ENCODE measurements around the gene SP9. TPM values are rescaled to one million over a fixed set of nuclear protein-coding genes. Genes with fewer than 3 reads are reported as not detected.
"Not testable (repeated sequence)": the region's sequence is repeated elsewhere in the genome, so short reads cannot be mapped to it uniquely, and the experiment has no call there.

Gene SP9
- total RNA-seq, 2 experiments from 2014 or later: not detected

GRCh38 chr2:174353004-174353403 is 18.2 kb downstream of the SP9 start:
- POLR2A ChIA-PET: no interaction called here
- Mint-ChIP-seq H3K9me3 (ENCODE audit: low read depth) (no peaks in the 10 kb centered on the region), H3K4me3 (no peak overlapping the region), H3K4me1 (no peaks in the 10 kb centered on the region), H3K27me3 (no peaks in the 10 kb centered on the region), H3K27ac (no peak overlapping the region), H3K36me3 (ENCODE audit: low read depth) (peaks cover 14% of the 10 kb centered on the region)
- intact Hi-C loops (cut with DNase I, micrococcal nuclease): no loop called here
- ATAC-seq (no peak), DNase-seq (no peak)
- CTCF ChIA-PET: interaction anchor here (0.6 kb wide), 1 partner anchor 148 kb away, joined by 3 read pairs; no protein-coding TSS in a partner anchor

- Mint-ChIP-seq H3K4me1 (no peaks in the 10 kb centered on the region), H3K4me3 (no peak overlapping the region), H3K27me3 (no peaks in the 10 kb centered on the region), H3K9me3 (ENCODE audit: low read depth) (no peaks in the 10 kb centered on the region), H3K27ac (no peak overlapping the region), H3K36me3 (ENCODE audit: low read depth) (peaks cover 16% of the 10 kb centered on the region)
- ChIA-PET POLR2A (no interaction called here), CTCF (no interaction called here)
- intact Hi-C loops (cut with DNase I, micrococcal nuclease): no loop called here
- ATAC-seq (no peak), DNase-seq (no peak)
Observed at GRCh38 chr2:174356347-174356746, 21.6 kb downstream of the SP9 start.

- POLR2A ChIA-PET; H3K27ac Mint-ChIP-seq; H3K27me3 Mint-ChIP-seq; ATAC-seq; CTCF ChIA-PET; H3K9me3 Mint-ChIP-seq (ENCODE audit: low read depth); intact Hi-C loops (cut with DNase I, micrococcal nuclease); DNase-seq; H3K4me1 Mint-ChIP-seq; H3K4me3 Mint-ChIP-seq: not testable (repeated sequence)
- peaks cover 38% of the 10 kb centered on the region for H3K36me3 Mint-ChIP-seq (ENCODE audit: low read depth)
Observed at GRCh38 chr2:174359663-174360062, 24.9 kb downstream of the SP9 start.

- ChIA-PET CTCF (interaction anchor here (0.7 kb wide), 1 partner anchor 11 kb away, joined by 4 read pairs; no protein-coding TSS in a partner anchor), POLR2A (no interaction called here)
- no peak overlapping the region for H3K4me3 Mint-ChIP-seq
- intact Hi-C loops (cut with DNase I, micrococcal nuclease): no loop called here
- no peaks in the 10 kb centered on the region for H3K27me3 Mint-ChIP-seq
- no peak overlapping the region for H3K27ac Mint-ChIP-seq
- peaks cover 8% of the 10 kb centered on the region for H3K9me3 Mint-ChIP-seq (ENCODE audit: low read depth)
- peaks cover 60% of the 10 kb centered on the region for H3K36me3 Mint-ChIP-seq (ENCODE audit: low read depth)
- no peaks in the 10 kb centered on the region for H3K4me1 Mint-ChIP-seq
- DNase-seq (no peak), ATAC-seq (no peak)
Observed at GRCh38 chr2:174362949-174363348, 28.2 kb downstream of the SP9 start.

DNA sequence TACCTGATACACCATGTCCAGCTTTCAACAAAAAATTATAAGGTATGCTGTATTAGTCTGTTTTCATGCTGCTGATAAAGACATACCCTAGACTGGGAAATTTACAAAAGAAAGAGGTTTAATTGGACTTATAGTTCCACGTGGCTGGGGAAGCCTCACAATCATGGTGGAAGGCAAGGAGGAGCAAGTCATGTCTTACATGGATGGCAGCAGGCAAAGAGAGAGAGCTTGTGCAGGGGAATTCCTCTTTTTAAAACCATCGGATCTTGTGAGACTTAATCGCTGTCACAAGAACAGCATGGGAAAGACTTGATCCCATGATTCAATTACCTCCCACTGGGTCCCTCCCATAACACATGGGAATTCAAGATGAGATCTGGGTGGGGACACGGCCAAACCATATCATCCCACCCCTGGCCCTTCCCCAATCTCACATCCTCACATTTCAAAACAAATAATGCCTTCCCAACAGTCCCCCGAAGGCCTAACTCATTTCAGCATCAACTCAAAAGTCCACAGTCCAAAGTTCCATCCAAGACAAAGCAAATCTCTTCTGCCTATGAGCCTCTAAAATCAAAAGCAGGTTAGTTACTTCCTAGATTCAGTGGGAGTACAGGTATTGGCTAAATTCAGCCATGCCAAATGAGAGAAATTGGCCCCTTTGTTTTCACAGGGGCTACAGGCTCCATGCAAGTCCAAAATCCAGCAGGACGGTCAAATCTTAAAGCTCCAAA is 28.9 kb downstream of the SP9 start:
- DNase-seq; H3K9me3 Mint-ChIP-seq (ENCODE audit: low read depth); H3K4me3 Mint-ChIP-seq; ATAC-seq; intact Hi-C loops (cut with DNase I, micrococcal nuclease); H3K27ac Mint-ChIP-seq; POLR2A ChIA-PET; H3K4me1 Mint-ChIP-seq; H3K27me3 Mint-ChIP-seq; CTCF ChIA-PET: not testable (repeated sequence)
- H3K36me3 Mint-ChIP-seq (ENCODE audit: low read depth): peaks cover 67% of the 10 kb centered on the region

DNA sequence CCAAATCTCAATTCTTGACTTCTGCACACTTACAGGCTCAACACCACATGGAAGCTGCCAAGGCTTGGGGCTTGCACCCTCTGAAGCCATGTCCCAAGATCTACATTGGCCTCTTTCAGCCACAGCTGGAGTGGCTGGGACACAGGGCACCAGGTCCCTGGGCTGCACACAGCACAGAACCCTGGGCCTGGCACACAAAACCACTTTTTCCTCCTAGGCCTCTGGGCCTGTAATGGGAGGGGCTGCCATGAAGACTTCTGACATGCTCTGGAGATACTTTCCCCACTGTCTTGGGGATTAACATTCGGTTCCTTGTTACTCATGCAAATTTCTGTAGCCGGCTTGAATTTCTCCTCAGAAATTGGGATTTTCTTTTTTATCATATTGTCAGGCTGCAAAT is 29.9 kb downstream of the SP9 start:
- H3K27me3 Mint-ChIP-seq: no peaks in the 10 kb centered on the region
- DNase-seq (no peak), ATAC-seq (no peak)
- no peaks in the 10 kb centered on the region for H3K4me1 Mint-ChIP-seq
- no peak overlapping the region for H3K4me3 Mint-ChIP-seq
- ChIA-PET POLR2A (no interaction called here), CTCF (no interaction called here)
- peaks cover 8% of the 10 kb centered on the region for H3K9me3 Mint-ChIP-seq (ENCODE audit: low read depth)
- no peak overlapping the region for H3K27ac Mint-ChIP-seq
- intact Hi-C loops (cut with DNase I, micrococcal nuclease): no loop called here
- peaks cover 74% of the 10 kb centered on the region for H3K36me3 Mint-ChIP-seq (ENCODE audit: low read depth)

DNA sequence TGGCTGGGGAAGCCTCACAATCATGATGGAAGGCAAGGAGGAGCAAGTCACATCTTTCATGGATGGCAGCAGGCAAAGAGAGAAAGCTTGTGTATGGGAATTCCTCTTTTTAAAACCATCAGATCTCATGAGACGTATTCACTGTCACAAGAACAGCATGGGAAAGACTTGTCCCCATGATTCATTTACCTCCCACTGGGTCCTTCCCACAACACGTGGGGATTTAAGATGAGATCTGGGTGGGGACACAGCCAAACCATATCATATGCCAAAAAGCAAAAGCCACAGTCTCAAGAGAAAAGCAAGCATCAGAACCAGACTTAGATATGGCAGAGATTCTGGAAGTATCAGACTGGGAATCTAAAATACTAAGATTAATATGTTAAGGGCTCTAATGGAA is 30.8 kb downstream of the SP9 start:
- Mint-ChIP-seq H3K9me3 (ENCODE audit: low read depth) (peaks cover 8% of the 10 kb centered on the region), H3K4me1 (no peaks in the 10 kb centered on the region), H3K36me3 (ENCODE audit: low read depth) (peaks cover 73% of the 10 kb centered on the region), H3K4me3 (no peak overlapping the region), H3K27ac (no peak overlapping the region), H3K27me3 (no peaks in the 10 kb centered on the region)
- intact Hi-C loops (cut with DNase I, micrococcal nuclease): no loop called here
- ATAC-seq (no peak), DNase-seq (no peak)
- ChIA-PET CTCF (no interaction called here), POLR2A (no interaction called here)

- no peak for DNase-seq
- no peaks in the 10 kb centered on the region for H3K4me1 Mint-ChIP-seq
- intact Hi-C loops (cut with DNase I, micrococcal nuclease): no loop called here
- no peaks in the 10 kb centered on the region for H3K27me3 Mint-ChIP-seq
- ChIA-PET CTCF (interaction anchor here (0.6 to 1.3 kb wide), 3 partner anchors 9 to 1919 kb away, joined by 3 read pairs; no protein-coding TSS in a partner anchor), POLR2A (no interaction called here)
- H3K27ac Mint-ChIP-seq: no peak overlapping the region
- peaks cover 8% of the 10 kb centered on the region for H3K9me3 Mint-ChIP-seq (ENCODE audit: low read depth)
- no peak overlapping the region for H3K4me3 Mint-ChIP-seq
- H3K36me3 Mint-ChIP-seq (ENCODE audit: low read depth): peaks cover 65% of the 10 kb centered on the region
- ATAC-seq: no peak
Observed at GRCh38 chr2:174368691-174369090, 33.9 kb downstream of the SP9 start.

DNA sequence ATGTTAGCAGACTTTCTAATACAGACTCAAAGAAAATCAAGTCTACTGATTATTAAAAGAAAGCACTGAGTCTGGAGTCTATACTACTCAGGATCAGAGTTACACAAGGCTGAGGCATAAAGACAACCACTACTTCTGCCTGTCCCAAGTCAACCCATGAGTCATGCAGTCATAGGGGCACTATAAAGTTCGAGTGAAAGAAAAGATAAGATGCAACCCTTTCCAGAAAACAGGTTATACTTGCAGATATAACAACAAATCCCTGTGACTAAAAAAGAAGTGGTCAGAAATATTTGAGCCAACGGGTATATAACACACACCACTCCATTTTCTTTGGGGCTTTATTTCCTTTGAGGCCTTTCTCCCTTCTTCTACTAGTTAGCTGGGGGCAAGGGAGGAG is 42.2 kb downstream of the SP9 start:
- Mint-ChIP-seq H3K9me3 (ENCODE audit: low read depth) (no peaks in the 10 kb centered on the region), H3K4me1 (no peaks in the 10 kb centered on the region), H3K36me3 (ENCODE audit: low read depth) (peaks cover 38% of the 10 kb centered on the region), H3K4me3 (no peak overlapping the region), H3K27ac (no peak overlapping the region), H3K27me3 (no peaks in the 10 kb centered on the region)
- POLR2A ChIA-PET: no interaction called here
- no peak for DNase-seq
- ATAC-seq: no peak
- CTCF ChIA-PET: no interaction called here
- intact Hi-C loops (cut with DNase I, micrococcal nuclease): no loop called here

- POLR2A ChIA-PET: no interaction called here
- Mint-ChIP-seq H3K9me3 (ENCODE audit: low read depth) (no peaks in the 10 kb centered on the region), H3K4me3 (no peak overlapping the region), H3K4me1 (peaks cover 12% of the 10 kb centered on the region), H3K27ac (no peak overlapping the region), H3K36me3 (ENCODE audit: low read depth) (peaks cover 26% of the 10 kb centered on the region), H3K27me3 (no peaks in the 10 kb centered on the region)
- no peak for DNase-seq
- ATAC-seq: no peak
- intact Hi-C loops (cut with DNase I, micrococcal nuclease): no loop called here
- CTCF ChIA-PET: no interaction called here
Observed at GRCh38 chr2:174383796-174384195, 49.0 kb downstream of the SP9 start.

DNA sequence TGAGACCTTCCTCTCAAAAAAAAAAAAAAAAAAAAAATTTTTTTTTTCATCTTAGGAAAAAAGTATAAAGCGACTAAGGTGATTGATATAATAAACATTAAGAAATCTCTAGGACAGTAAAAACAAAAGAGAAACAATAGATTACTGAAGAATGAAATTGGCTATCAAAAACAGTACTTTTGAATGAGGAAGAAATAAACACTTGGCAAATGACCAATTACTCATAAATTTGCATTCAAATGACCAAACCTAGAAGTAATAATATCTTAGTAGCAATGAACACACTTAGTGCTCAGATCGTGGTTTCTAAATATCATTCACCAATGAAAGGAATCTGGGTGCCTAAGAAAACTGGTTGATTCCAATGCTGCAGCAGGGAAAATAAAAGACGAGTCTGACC is 50.4 kb downstream of the SP9 start:
- POLR2A ChIA-PET: no interaction called here
- CTCF ChIA-PET: interaction anchor here (0.6 kb wide), 1 partner anchor 1076 kb away, joined by 3 read pairs; no protein-coding TSS in a partner anchor
- Mint-ChIP-seq H3K36me3 (ENCODE audit: low read depth) (peaks cover 31% of the 10 kb centered on the region), H3K27me3 (no peaks in the 10 kb centered on the region), H3K4me3 (no peak overlapping the region), H3K9me3 (ENCODE audit: low read depth) (no peaks in the 10 kb centered on the region), H3K27ac (no peak overlapping the region), H3K4me1 (peaks cover 16% of the 10 kb centered on the region)
- intact Hi-C loops (cut with DNase I, micrococcal nuclease): no loop called here
- ATAC-seq (no peak), DNase-seq (no peak)
